K562 (cell line): Measurements from ENCODE around the gene RNASEH2A. TPM values are rescaled to one million over a fixed set of nuclear protein-coding genes. Genes with fewer than 3 reads are reported as not detected.
A peak's percentile ranks its signal among the peaks of the same experiment; 100 is the strongest.

Experiments used
- FOXP1 ChIP-seq: sonication (generic); formaldehyde crosslinking; IDR thresholded peaks from 2 replicates; pipeline ENCODE4 v1.8.0; 2022; ENCODE audit warnings: mild to moderate bottlenecking, missing genetic modification reagents
- HCFC1 ChIP-seq: IDR thresholded peaks from 2 replicates; pipeline ENCODE4 v1.6.1; 2012; ENCODE audit warnings: low read depth, low read length, improper control_type of control experiment
- MEIS2 ChIP-seq: fragments of 450-650 bp; IDR thresholded peaks from 2 replicates; pipeline ENCODE4 v1.6.1; 2014; ENCODE audit warnings: mild to moderate bottlenecking; ENCODE audit not compliant: partially characterized antibody
- NELFE ChIP-seq: IDR thresholded peaks from 2 replicates; pipeline ENCODE4 v1.6.1; 2011; ENCODE audit warnings: mild to moderate bottlenecking; ENCODE audit not compliant: insufficient read depth, insufficient read length
- NFIC ChIP-seq: fragments of 450-650 bp; IDR thresholded peaks from 2 replicates; pipeline ENCODE4 v1.6.1; 2017; ENCODE audit warnings: mild to moderate bottlenecking, inconsistent platforms
- NRF1 ChIP-seq, 2 experiments: fragments of 450-650 bp; IDR thresholded peaks in 1 of 2; conservative IDR thresholded peaks in 1 of 2; 2 replicates each; pipeline ENCODE4 v1.6.1; 2014; ENCODE audit warnings: mild to moderate bottlenecking in 2 of 2
- POLR2AphosphoS5 ChIP-seq: IDR thresholded peaks from 2 replicates; pipeline ENCODE4 v1.6.1; 2011; ENCODE audit warnings: mild to moderate bottlenecking, low read depth, low read length, moderate library complexity; ENCODE audit not compliant: control insufficient read depth, insufficient read depth
- RBM14 ChIP-seq: fragments of 200-400 bp; formaldehyde crosslinking; IDR thresholded peaks from 2 replicates; pipeline ENCODE4 v1.6.1; 2018; ENCODE audit warnings: low read depth, mild to moderate bottlenecking, low read length, moderate library complexity, borderline replicate concordance; ENCODE audit not compliant: insufficient read depth
- SAFB2 ChIP-seq: fragments of 200-400 bp; formaldehyde crosslinking; IDR thresholded peaks from 2 replicates; pipeline ENCODE4 v1.6.1; 2018; ENCODE audit warnings: borderline replicate concordance, low read length, low read depth, moderate library complexity; ENCODE audit not compliant: severe bottlenecking
- SRF ChIP-seq, 2 experiments: fragments of 250-450, 450-650 bp in 1 of 2; sonication (Bioruptor Pico) in 1 of 2; sonication (generic) in 1 of 2; formaldehyde crosslinking; IDR thresholded peaks; 2 replicates each; pipeline versions ENCODE4 v1.5.0 to v1.5.1; 2020 to 2022; ENCODE audit warnings: mild to moderate bottlenecking in 1 of 2, missing genetic modification reagents in 1 of 2
- SRSF9 ChIP-seq: fragments of 200-400 bp; formaldehyde crosslinking; IDR thresholded peaks from 2 replicates; pipeline ENCODE4 v1.6.1; 2017; ENCODE audit warnings: low read depth, low read length, borderline replicate concordance
- ZBTB1 ChIP-seq: sonication (generic); formaldehyde crosslinking; IDR thresholded peaks from 2 replicates; pipeline ENCODE4 v1.8.1; 2023; ENCODE audit warnings: missing genetic modification reagents, low read depth, mild to moderate bottlenecking, borderline replicate concordance
- ZBTB5 ChIP-seq: fragments of 450-650 bp; IDR thresholded peaks from 2 replicates; pipeline ENCODE4 v1.6.1; 2017; ENCODE audit warnings: antibody characterized with exemption
- ZNF609 ChIP-seq: sonication (generic); formaldehyde crosslinking; IDR thresholded peaks from 2 replicates; pipeline ENCODE4 v1.8.1; 2023; ENCODE audit warnings: missing genetic modification reagents, mild to moderate bottlenecking, borderline replicate concordance
- ZNF76 ChIP-seq: fragments of 250-450 bp; sonication (Bioruptor Pico); IDR thresholded peaks from 2 replicates; pipeline ENCODE4 v1.4.0; 2020; ENCODE audit warnings: mild to moderate bottlenecking, moderate library complexity, borderline replicate concordance
- ZNF830 ChIP-seq: fragments of 250-450 bp; sonication (Bioruptor Pico); IDR thresholded peaks from 2 replicates; pipeline ENCODE4 v1.5.0; 2021; ENCODE audit warnings: mild to moderate bottlenecking
- polyA plus RNA-seq, 8 experiments: library from polyadenylated mRNA; depleted of rRNA in 4 of 8; stranded (reverse) in 5 of 8; unstranded in 3 of 8; fragments of >200 nt; fragmentation: Nextera tagmentation in 2 of 8; fragmentation: Illumina TruSeq in 1 of 8; extraction: Ambion mirVana in 2 of 8; extraction: Trizol in 1 of 8; gene quantifications; 2 replicates each; pipeline versions ENCODE4 v1.2.1 to v1.2.3, GENCODE V29; 2011 to 2014; ENCODE audit warnings: inconsistent platforms in 1 of 8, missing spikeins in 1 of 8
- total RNA-seq, 7 experiments: library from RNA; depleted of rRNA in 6 of 7; stranded (reverse); fragments of >200 nt in 6 of 7; fragmentation: Illumina TruSeq in 2 of 7; extraction: Trizol in 2 of 7; gene quantifications; 2 replicates each; pipeline versions ENCODE4 v1.2.1 to v1.2.3, GENCODE V29; 2011 to 2021; ENCODE audit warnings: low replicate concordance in 1 of 7
- TF ChIP-seq, protein P1 (sequence below): fragments of 250-450 bp; sonication (Bioruptor Pico); IDR thresholded peaks from 2 replicates; pipeline ENCODE4 v1.9.0; 2021; ENCODE audit warnings: mild to moderate bottlenecking, inconsistent platforms

Gene RNASEH2A
- total and polyA plus RNA-seq, 9 of the 15 experiments (the other 6 are each of a cell fraction or from before 2014, with no cell fraction given), result 22.3 to 78.0 (median 61.7) TPM

DNA sequence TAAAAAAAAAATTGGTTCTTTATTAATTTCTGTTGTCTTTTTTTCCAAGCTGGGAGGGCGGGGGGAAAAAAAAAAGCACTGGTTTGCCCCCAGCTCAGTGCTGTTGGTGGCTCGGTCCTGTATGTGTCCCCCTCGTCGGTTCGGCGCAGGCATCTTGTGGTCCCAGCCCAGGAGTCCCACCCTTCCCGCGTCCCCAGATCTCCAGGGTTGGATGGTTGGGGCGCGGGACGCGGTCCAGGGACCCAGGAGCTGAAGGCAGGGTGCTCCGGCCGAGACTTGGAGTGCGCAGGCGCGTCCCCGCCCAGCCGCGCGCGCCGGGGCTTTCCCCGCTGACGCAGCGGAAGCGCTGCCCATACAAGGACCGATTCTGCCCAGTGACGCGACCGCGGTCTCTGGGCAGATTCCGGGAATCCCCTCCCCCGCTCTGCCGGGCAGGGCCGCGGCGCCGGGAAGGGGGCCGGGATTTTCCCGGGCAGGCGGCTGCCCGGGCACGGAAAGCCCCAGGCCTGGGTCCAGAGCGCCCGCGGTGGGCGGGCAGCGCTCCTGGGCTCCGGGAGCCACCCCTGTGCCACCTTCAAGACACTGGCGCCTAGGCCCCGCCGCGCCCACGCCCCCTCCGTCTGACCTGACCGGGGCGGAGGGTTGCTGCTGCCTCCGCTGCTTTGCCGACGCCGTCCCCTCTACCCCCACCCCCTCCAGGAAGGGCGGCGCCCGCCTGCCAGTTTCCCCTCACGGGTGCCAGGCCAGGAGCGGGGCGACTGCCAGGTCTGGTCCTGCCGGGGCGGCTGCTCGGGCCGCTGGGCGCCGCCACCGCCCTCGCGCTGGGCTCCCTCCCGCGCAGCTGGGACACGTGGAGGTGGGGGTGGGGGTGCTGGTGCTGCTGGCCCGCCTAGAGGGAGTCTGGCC, 12.8 kb upstream of the RNASEH2A start (continued):
- TF ChIP-seq NRF1 (conservative IDR thresholded peaks at IDR 0.05 in 1 of 2, IDR thresholded peaks at IDR 0.05 in 1 of 2) (peak; percentile 93 to 94), ZBTB5 (no peak), ZBTB1 (no peak), SRSF9 (no peak), SAFB2 (no peak), ZNF609 (CRISPR knock-in tag) (no peak), MEIS2 (peak; percentile 68), ZNF76 (no peak), FOXP1 (CRISPR knock-in tag) (no peak), NELFE (no peak), ZNF830 (CRISPR knock-in tag) (no peak), POLR2AphosphoS5 (peak; percentile 78), HCFC1 (no peak), RBM14 (peak; percentile 29; the same call in 1 of the 2 replicates), SRF (CRISPR knock-in tag; IDR thresholded peaks at IDR 0.05) (peak; percentile 100), NFIC (0 out of 2 replicates have a peak, but pooled peaks have one; percentile 3)
- TF ChIP-seq, protein P1, sequence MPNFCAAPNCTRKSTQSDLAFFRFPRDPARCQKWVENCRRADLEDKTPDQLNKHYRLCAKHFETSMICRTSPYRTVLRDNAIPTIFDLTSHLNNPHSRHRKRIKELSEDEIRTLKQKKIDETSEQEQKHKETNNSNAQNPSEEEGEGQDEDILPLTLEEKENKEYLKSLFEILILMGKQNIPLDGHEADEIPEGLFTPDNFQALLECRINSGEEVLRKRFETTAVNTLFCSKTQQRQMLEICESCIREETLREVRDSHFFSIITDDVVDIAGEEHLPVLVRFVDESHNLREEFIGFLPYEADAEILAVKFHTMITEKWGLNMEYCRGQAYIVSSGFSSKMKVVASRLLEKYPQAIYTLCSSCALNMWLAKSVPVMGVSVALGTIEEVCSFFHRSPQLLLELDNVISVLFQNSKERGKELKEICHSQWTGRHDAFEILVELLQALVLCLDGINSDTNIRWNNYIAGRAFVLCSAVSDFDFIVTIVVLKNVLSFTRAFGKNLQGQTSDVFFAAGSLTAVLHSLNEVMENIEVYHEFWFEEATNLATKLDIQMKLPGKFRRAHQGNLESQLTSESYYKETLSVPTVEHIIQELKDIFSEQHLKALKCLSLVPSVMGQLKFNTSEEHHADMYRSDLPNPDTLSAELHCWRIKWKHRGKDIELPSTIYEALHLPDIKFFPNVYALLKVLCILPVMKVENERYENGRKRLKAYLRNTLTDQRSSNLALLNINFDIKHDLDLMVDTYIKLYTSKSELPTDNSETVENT, result 0 out of 2 replicates have a peak, but pooled peaks have one; percentile 25
